Loucy (cell line): ENCODE data around the gene CENPA.
"Not testable (repeated sequence)": the region's sequence is repeated elsewhere in the genome, so short reads cannot be mapped to it uniquely, and the experiment has no call there.

Source experiments
- H2AFZ ChIP-seq: fragments of 200-600 bp; sonication (generic); 2 replicates; pipeline ENCODE4 v1.6.0; 2016; ENCODE audit warnings: antibody characterized with exemption, mild to moderate bottlenecking, low read length, moderate library complexity
- H3F3A ChIP-seq: fragments of 200-600 bp; 2 replicates; pipeline ENCODE4 v1.6.0; 2016; ENCODE audit warnings: antibody characterized with exemption, low read depth, mild to moderate bottlenecking
- H3K27me3 ChIP-seq: fragments of 200-600 bp; sonication (generic); 2 replicates; pipeline ENCODE4 v1.6.1; 2014; ENCODE audit warnings: low read length, mild to moderate bottlenecking; ENCODE audit not compliant: insufficient read depth, poor library complexity, severe bottlenecking
- H3K36me3 ChIP-seq: fragments of 200-600 bp; sonication (generic); 2 replicates; pipeline ENCODE4 v1.6.1; 2016; ENCODE audit warnings: low read length; ENCODE audit not compliant: insufficient read depth
- H3K4me1 ChIP-seq: fragments of 200-600 bp; sonication (generic); 2 replicates; pipeline ENCODE4 v1.5.1; 2014; ENCODE audit warnings: low read length, mild to moderate bottlenecking; ENCODE audit not compliant: insufficient read depth, poor library complexity, severe bottlenecking
- H3K4me2 ChIP-seq: fragments of 200-600 bp; sonication (generic); 2 replicates; pipeline ENCODE4 v1.6.0; 2014; ENCODE audit warnings: antibody characterized with exemption, low read length, low read depth, mild to moderate bottlenecking; ENCODE audit not compliant: poor library complexity, severe bottlenecking
- H3K4me3 ChIP-seq: fragments of 200-600 bp; sonication (generic); 2 replicates; pipeline ENCODE4 v1.5.1; 2014; ENCODE audit warnings: low read length, mild to moderate bottlenecking, mixed read lengths; ENCODE audit not compliant: poor library complexity, severe bottlenecking
- H3K79me2 ChIP-seq: fragments of 200-600 bp; sonication (generic); 2 replicates; pipeline ENCODE4 v1.6.1; 2014; ENCODE audit warnings: low read length; ENCODE audit not compliant: insufficient read depth
- H3K9ac ChIP-seq: fragments of 200-600 bp; sonication (generic); 2 replicates; pipeline ENCODE4 v1.6.0; 2014; ENCODE audit warnings: mild to moderate bottlenecking, low read depth, low read length, moderate library complexity; ENCODE audit not compliant: poor library complexity, severe bottlenecking
- H3K9me2 ChIP-seq: fragments of 200-600 bp; sonication (generic); replicated peaks from 2 replicates; pipeline ENCODE4 v1.6.1; 2016; ENCODE audit warnings: low read depth, low read length, mixed read lengths
- H3K9me3 ChIP-seq: fragments of 200-600 bp; sonication (generic); 2 replicates; pipeline ENCODE4 v1.6.1; 2014; ENCODE audit warnings: mild to moderate bottlenecking, antibody characterized with exemption, low read length, low read depth; ENCODE audit not compliant: insufficient read depth
- H4K20me1 ChIP-seq: fragments of 200-600 bp; sonication (generic); 2 replicates; pipeline ENCODE4 v1.6.0; 2014; ENCODE audit warnings: antibody characterized with exemption, low read length, mild to moderate bottlenecking; ENCODE audit not compliant: insufficient read depth, poor library complexity, severe bottlenecking
- EZH2phosphoT487 ChIP-seq: fragments of 200-600 bp; IDR thresholded peaks from 2 replicates; pipeline ENCODE4 v1.6.1; 2018; ENCODE audit warnings: antibody characterized with exemption, mild to moderate bottlenecking, moderate library complexity, borderline replicate concordance
- TF ChIP-seq, protein P1 (sequence below): fragments of 200-600 bp; sonication (generic); conservative IDR thresholded peaks from 2 replicates; pipeline ENCODE4 v1.5.1; 2014; ENCODE audit warnings: mild to moderate bottlenecking, antibody characterized with exemption, low read length

CENPA gene

DNA sequence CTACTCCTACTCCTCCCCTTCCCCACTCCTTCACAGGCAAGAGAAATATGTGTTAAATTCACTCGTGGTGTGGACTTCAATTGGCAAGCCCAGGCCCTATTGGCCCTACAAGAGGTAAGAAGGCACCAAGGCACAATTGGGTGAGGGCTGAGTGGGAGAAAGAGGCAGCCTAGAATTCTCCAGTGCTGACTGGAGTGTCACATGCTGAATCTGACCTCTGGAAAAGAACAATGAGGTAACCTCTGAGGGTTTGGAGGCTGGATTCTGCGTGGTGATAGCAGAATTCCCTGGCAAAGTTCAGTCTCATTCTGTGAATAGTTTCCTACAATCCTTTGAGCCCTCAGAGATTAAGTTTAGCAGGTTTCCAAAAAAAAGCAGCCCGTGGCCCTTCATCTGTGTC lies 6.9 kb downstream of the CENPA start:
- peaks cover 3% of the 10 kb centered on the region for H3K9me3 ChIP-seq
- TF ChIP-seq, protein P1, sequence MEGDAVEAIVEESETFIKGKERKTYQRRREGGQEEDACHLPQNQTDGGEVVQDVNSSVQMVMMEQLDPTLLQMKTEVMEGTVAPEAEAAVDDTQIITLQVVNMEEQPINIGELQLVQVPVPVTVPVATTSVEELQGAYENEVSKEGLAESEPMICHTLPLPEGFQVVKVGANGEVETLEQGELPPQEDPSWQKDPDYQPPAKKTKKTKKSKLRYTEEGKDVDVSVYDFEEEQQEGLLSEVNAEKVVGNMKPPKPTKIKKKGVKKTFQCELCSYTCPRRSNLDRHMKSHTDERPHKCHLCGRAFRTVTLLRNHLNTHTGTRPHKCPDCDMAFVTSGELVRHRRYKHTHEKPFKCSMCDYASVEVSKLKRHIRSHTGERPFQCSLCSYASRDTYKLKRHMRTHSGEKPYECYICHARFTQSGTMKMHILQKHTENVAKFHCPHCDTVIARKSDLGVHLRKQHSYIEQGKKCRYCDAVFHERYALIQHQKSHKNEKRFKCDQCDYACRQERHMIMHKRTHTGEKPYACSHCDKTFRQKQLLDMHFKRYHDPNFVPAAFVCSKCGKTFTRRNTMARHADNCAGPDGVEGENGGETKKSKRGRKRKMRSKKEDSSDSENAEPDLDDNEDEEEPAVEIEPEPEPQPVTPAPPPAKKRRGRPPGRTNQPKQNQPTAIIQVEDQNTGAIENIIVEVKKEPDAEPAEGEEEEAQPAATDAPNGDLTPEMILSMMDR = no peak
- no peak for TF ChIP-seq EZH2phosphoT487
- H3K27me3 ChIP-seq = no peaks in the 10 kb centered on the region
- peaks cover 52% of the 10 kb centered on the region for H3K36me3 ChIP-seq
- peaks cover 27% of the 10 kb centered on the region for H3K4me1 ChIP-seq
- peaks cover 53% of the 10 kb centered on the region for H3K79me2 ChIP-seq
- peaks cover 13% of the 10 kb centered on the region for H4K20me1 ChIP-seq
- peak overlapping the region; percentile 40 for H3K4me2 ChIP-seq
- H3F3A ChIP-seq = no peaks in the 10 kb centered on the region
- no peak overlapping the region for H3K4me3 ChIP-seq
- H3K9me2 ChIP-seq = no peaks in the 10 kb centered on the region
- no peak overlapping the region for H2AFZ ChIP-seq
- H3K9ac ChIP-seq = no peak overlapping the region

DNA sequence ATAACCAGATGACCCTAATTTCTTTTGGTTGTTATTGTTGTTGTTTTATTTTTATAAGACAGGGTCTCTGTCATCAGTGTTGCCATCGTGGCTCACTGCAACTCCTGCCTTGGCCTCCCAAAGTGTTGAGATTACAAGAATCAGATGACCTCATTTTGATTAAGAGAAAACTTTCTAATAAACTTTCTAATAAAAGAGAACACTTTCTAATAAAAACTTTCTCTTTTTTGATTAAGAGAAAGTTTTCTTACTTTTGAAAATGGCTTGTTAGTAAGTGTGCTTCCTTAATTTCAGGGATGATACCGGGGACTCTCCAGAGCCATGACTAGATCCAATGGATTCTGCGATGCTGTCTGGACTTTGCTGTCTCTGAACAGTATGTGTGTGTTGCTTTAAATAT lies 7.7 kb downstream of the CENPA start:
- TF ChIP-seq, protein P1 = no peak
- no peak for TF ChIP-seq EZH2phosphoT487
- Histone ChIP-seq H3K9me3 (peaks cover 3% of the 10 kb centered on the region), H2AFZ (no peak overlapping the region), H3K27me3 (no peaks in the 10 kb centered on the region), H3K4me3 (no peak overlapping the region), H3K9ac (no peak overlapping the region), H3F3A (no peaks in the 10 kb centered on the region), H3K36me3 (peaks cover 56% of the 10 kb centered on the region), H3K9me2 (no peaks in the 10 kb centered on the region), H4K20me1 (peaks cover 8% of the 10 kb centered on the region), H3K4me1 (peaks cover 20% of the 10 kb centered on the region), H3K79me2 (peaks cover 45% of the 10 kb centered on the region), H3K4me2 (no peak overlapping the region)

- H3K9me2 ChIP-seq, H3K4me2 ChIP-seq, H3K4me1 ChIP-seq, H3F3A ChIP-seq, H4K20me1 ChIP-seq, H3K4me3 ChIP-seq, H3K9ac ChIP-seq, H3K27me3 ChIP-seq, H3K9me3 ChIP-seq, H2AFZ ChIP-seq: not testable (repeated sequence)
- Histone ChIP-seq H3K36me3 (peaks cover 59% of the 10 kb centered on the region), H3K79me2 (peaks cover 30% of the 10 kb centered on the region)
These were observed 9.3 kb downstream of the CENPA start for GRCh38 chr2:26795135-26795534.

DNA sequence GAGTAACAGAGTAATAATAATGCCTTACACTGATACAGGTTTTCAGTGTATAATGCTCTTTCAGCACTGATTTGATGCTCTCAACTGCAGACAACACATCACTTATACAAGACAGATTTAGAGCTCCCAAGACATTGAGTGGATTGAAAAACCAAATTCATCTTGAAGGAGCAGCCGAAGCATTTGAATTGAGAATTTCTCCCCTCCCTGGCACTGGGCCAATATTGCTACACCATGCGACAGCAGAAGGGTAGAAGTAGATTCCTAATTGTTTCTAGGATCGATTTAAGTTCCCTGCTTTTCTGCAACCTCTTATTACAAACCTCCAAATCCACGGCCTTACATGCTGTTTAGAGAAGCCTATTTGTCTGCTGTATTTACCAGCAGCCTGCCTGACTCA lies 15.5 kb downstream of the CENPA start:
- Histone ChIP-seq H3K79me2 (no peaks in the 10 kb centered on the region), H3K27me3 (no peaks in the 10 kb centered on the region), H3K4me3 (no peak overlapping the region), H3K4me1 (no peaks in the 10 kb centered on the region), H3K9me2 (no peaks in the 10 kb centered on the region), H3K36me3 (peaks cover 31% of the 10 kb centered on the region), H3K9me3 (no peaks in the 10 kb centered on the region), H3F3A (no peaks in the 10 kb centered on the region; the same call in 1 of the 2 replicates), H3K9ac (no peak overlapping the region), H3K4me2 (no peak overlapping the region), H2AFZ (no peak overlapping the region), H4K20me1 (no peaks in the 10 kb centered on the region)
- TF ChIP-seq, protein P1 = no peak
